GM19035 (cell line): ENCODE results near the gene RPL29.
"Not testable (repeated sequence)": the region's sequence is repeated elsewhere in the genome, so short reads cannot be mapped to it uniquely, and the experiment has no call there.

ENCODE experiments used
- ATAC-seq: cut with Tn5 transposase; IDR thresholded peaks from one replicate; pipeline ENCODE4 v1.9.1; 2021; ENCODE audit not compliant: unreplicated experiment

The RPL29 gene

DNA sequence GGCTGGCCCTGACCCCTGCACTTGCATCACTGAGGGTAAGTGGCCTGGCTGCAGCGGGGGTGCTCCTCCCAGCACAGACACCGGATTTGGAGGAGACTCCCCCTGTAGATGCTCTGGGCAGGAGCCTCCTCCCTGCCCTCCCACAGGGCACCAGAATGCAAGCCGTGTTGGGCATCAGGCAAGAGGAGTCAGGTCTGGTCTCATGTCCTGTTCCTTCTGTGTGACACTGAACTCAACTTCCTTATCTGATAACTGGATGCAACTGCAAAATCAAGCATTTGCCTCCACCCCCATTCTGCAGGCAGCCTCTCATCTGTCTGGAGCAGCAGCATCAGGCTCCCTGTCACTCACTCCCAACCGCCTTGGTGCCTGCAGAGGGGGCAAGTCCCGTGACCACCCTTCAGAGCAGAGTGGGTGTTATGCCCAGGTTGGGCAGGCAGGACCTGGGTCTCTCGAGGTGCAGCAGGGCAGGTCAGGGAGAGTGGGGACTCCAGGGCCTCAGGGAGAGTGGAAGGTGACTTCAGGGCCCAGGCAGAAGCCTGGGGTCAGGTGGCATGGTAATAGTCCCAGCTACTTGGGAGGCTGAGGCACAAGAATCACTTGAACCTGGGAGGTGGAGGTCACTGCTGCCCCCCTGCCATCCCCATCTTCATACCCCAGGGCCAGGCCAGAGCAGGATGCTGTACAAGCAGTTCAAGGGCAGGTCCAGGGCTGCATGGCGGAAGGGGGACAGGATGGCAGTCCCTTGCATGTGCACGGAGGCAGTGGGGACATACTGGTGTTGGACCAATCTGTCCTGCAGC, 10.5 kb upstream of the RPL29 start:
- ATAC-seq: no peak

DNA sequence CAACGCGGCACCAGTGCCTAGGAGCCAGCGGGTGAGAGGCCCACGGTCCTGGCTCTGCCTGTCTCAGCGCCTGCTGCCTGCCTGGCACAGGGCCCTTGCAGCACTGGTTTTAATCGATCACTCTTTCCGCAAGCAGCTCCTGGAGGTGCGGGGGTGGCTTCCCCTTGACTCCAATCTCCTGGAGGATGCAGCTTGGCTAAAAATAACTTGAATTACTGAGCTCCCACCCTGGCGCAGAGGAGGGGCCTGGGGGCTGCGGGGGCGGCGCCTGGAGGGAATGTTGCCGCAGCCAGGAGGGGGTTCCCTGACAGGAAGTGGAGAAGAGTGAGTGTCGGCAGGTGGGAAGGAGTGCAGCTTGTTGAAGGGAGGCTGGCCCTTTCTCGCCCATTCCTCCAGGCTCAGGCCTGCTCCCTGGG, 9.9 kb upstream of the RPL29 start:
- ATAC-seq: no peak

DNA sequence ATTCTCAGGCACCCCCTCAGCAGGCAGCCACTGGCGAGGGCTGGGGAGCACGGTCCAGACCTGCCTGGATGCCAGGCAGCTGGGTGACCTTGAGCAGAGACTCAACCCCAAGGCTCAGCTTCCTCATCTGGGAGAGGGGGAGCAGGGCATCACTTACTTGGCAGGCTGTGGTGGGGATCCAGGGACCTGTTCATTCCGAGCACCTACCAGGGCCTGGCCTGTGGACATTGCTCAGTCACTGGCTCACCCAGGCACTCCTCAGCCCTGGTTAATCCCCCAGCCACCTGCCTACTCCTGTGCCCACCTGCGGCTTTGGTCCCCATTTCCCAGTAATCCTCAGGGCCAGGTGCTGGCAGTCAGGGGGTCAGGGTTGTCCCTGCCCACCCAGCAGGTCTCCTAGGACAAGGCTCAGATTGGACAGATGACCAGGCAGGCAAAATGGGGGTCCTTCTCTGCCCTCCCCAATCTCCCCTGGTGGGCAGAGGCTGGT, 9.3 kb upstream of the RPL29 start:
- ATAC-seq: no peak

DNA sequence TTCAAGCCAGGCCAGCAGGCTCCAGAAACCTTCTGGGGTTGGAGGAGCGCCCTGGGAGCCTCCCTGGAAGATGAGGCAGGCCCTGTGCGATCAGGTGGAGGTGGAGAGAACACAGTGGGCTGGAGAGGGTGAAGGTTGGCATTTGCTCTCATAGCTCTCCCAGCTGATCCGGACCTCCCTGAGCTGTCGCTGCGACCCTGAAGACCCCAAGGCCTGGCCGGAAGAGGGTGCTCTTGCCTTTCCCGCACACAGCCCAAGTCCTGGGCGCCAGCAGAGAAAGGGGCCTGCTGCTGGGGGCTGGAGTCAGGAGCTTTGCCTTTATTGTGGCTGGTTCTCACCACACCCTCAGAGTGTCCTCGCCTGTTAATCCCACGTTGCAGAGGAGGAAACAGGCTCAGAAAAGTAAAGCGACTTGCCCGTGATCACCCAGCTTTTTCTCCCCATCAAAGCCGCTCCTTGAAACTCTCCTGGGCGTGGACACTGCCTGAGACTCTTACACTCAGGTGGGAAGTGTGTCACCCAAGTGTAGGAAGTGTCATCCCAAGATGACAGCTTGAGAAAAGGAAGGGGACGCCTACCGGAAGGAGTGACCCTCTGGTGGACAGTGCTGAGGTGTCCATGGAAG, 8.6 kb upstream of the RPL29 start:
- no peak for ATAC-seq

DNA sequence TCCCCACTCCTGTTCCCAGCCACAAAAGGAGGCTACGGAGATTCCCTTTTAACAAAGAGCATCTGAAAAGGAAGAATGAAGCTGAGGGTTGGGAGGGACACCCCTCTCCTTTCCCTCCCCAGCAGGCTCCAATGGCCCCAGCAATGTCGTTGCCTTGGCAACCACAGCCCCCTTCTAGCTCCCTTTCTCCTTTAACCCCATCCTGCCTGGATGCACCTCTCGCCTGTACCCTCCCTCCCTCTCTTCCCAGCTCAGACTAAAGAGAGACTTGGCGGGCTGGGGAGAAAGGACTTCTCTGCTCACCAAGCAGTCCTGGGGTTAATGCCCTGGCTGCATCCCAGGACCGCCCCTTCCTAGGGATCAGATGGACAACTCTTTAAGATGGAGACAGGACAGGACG, 7.1 kb upstream of the RPL29 start:
- ATAC-seq: no peak

DNA sequence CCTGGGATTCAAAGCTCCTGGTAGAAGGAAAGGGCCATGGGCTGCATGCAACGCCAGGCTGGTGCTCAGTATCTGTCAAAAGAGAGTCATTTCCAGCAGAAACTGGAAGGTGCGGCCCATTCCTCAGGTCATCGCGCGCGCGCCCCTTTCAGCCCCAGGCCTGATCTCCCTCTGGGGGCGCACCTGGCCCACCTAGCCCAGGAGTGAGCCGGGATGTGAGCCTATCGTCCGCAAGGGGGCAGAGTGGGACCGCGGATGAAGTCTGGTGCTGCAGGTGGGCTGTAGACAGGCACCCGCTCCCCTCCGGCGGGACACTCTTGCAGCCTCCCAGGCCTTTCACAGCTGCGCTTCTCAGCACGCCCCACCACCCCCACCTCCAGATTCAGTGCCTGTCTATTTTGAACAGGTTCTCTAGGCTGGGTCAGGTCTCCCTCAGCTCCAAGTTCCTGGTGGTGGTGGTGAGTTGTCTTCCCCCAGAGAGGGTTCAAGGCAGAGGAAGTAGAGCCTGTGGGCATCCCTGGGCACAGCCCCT, 5.8 kb upstream of the RPL29 start:
- peak; percentile 67 for ATAC-seq

DNA sequence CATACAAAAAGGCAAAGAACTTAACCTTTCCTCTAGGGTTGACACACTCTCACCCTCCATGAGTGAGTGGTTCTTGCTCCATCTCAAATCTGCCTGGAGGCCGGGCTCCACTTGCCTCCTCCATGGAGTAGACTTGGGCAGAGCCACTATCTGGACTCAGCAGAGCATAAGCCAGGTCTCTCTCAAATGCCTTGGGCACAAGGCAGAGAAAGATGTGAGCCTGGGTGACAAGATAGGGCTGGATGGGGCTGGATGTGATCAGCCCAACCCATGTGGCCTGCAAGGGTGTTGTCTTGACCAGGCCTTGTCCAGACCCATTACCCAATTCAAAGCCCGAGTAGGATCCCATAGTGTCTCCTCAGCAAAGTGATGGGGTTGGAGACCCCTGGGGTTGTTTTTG, 4.2 kb upstream of the RPL29 start:
- no peak for ATAC-seq

DNA sequence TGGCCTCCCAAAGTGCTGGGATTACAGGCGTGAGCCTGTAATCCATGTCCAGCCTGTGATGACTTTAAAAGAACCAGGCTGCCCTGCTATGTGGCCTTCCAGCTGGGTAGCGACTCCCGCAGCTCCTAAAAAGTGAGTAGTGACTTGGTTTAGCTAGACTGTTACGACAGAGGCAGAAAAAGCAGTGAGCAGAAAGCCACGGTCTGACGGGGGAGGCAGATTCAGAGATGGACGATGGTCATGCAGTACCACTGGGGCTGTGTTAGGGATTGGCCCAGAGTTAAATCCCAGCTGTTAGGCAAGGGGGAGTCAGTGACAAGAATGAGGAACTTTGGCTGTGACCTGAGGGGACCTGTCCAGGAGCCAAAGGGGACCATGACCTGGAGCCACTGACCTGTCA, 3.1 kb upstream of the RPL29 start:
- ATAC-seq: no peak

DNA sequence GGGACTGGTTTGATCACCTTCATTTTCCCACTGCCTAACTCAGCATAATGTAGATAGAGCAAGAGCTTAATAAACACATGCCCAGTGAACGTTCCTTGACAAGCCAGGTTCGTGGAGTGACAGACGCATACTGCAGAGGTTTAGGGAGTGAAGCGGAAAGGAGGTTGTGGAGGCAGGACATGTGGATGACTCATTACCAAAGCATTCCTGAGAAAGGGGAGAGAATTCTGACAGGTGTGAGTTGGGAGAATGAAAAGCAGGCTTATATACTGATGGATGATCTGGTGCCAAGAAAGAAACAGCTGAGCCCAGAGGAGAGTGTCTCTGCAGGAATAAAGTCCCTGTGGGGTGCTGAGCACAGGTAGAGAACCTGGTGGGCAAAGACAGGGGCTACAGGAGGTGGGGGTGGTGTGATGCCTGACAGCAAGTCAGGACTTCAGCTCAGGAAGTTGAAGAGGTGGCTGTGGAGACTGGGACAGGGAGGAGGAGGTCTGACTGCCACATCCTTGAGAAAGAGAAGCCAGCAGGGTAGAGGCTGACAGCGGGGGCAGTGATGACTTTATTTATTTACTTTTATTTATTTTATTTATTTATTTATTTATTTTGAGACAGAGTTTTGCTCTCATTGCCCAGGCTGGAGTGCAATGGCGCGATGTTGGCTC, 2.4 kb upstream of the RPL29 start:
- ATAC-seq: no peak

DNA sequence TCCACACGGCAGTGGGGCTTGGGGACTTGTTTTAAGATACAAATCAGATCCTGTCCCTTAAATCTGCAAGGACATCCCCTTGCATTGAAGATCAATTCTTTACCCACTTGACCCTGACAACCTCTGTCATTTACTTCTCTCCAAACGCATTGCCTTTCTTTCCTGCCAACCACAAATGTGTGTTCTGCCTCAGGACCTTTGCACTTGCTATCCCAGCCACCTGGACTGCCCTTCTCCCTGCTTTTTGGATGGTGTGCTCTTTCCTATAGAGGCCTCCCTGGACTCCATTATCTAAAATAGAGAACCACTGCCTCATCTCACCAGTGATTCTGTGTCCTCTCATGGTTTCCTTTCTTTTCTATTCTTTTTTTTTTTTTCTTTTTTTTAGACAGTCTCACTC, 1.5 kb upstream of the RPL29 start:
- no peak for ATAC-seq

DNA sequence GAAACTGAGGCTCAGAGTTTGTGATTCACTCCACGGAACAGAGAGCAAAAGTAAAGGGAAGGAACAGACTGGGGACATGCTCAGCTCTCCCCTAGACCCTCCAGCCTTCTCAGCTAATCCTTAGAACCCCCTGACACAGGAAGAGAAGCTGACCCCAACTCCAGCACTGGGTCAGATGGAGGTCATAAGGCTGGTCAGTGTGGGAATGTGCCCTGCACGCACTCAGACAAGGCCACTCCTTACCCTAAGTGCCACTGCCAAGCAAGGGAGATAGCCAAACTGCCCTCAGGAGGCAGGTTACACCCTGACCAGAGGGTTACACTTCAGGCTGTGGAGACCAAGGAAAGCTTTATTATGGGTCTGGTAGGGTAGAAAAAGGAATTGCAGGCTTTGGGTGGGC, 1.2 kb downstream of the RPL29 start:
- ATAC-seq: no peak

DNA sequence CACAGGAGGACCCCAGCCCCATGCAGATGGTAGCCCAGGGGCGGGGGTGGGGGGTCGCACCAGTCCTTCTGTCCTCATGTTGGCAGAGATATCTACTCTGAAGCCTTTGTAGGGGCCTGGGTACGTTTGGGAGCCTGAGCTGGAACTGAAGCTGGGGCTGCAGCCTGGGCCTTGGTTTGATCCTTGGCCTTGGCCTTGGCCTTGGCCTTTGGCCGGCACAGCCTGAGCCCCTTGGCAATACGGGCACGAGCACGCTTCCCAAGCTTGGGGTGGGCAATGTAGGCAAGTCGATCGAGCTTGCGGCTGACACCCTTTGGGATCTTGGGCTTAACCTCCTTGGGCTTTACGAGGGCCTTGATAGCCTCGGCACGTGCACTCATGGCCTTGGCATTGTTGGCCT, 2.0 kb downstream of the RPL29 start:
- not testable (repeated sequence) for ATAC-seq

DNA sequence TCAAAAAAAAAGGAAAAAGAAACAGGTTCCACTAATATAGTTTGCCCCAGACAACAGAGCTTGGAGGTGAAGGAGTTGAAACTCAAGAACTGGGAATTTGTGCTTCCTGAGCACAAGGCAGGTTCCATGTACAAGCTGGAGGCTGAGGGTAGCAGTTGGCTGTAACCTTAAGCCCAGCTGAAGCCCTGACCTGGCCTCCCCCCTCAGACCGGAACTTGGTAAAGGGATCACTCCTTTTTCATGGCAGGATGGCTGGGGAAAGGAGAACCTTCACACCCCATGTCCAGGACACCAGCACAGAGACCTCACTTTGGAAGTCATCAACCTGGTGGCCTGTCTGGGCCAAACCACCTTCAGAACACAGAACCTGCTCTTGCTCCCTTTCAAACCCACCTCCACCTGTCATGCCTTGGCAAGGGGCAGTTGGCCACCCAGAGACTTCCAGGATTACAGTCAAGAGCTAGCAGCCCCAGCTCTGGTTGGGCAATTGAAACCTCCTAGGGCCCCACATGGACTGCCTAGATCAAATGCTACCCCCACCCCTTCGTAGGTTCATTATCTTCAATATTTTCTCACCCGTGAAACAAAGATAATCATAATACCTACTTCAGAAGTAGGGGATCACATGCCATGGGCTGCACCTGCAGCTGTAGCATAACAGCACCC, 3.5 kb downstream of the RPL29 start:
- ATAC-seq: no peak

DNA sequence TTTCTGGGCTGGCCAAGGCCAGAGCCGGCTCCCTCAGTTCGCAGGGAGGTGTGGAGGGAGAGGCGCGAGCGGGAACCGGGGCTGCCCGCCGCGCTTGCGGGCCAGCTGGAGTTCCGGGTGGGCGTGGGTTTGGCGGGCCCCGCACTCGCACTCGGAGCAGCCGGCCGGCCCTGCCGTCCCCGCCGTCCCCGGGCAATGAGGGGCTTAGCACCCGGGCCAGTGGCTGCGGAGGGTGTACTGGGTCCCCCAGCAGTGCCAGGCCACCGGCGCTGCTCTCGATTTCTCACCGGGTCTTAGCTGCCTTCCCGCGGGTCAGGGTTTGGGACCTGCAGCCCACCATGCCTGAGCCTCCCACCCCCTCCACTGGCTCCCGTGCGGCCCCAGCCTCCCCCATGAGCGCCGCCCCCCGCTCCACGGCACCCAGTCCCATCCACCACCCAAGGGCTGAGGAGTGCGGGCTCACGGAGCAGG, 5.2 kb downstream of the RPL29 start:
- not testable (repeated sequence) for ATAC-seq

DNA sequence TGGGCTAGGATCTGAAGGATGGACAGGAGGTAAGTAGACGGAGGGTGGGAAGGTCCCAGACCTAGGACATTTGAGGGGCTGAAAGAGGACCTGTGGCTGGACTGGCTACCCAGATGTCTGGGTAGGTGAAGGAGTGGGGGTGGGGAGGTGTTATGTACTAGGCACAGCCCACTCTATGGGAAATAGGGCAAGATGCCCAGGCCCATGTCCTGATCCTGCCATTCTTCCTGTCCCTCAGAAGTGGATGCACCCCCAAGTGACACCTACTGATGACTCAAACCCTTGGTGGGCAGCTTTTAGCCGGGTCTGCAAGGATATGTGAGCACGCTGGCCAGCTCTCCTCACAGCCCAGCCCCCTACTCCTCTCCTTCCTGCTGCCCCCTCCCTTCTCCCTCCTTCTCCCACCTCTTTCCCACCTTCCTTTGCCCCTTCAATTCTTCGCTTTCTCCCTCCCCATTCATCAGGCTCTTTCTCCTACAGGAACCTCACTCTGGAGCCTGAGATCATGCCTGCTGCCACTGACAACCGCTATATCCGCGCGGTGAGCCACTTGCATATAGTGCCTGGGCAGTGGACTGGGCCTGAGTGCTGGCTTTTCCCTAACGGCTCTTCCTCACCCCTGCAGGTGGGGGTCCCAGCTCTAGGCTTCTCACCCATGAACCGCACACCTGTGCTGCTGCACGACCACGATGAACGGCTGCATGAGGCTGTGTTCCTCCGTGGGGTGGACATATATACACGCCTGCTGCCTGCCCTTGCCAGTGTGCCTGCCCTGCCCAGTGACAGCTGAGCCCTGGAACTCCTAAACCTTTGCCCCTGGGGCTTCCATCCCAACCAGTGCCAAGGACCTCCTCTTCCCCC, 7.2 kb downstream of the RPL29 start:
- ATAC-seq: no peak

DNA sequence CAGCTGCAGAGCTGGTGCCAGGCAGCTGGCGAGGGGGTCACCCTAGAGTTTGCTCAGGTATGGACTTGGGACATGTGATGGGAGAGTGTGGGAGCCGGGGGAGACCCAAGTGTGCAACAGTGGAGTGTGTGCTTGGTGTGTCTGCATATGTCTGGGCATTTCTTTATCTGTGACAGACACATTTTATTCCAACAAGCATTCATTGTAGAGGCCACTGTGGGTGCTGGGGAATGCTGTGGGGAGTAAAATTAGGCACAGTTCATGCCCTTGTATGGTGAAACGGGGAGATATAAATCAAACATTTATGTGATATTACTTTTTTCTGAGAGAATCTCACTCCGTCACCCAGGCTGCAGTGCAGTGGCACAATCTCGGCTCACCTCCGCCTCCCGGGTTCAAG, 8.1 kb downstream of the RPL29 start:
- no peak for ATAC-seq

DNA sequence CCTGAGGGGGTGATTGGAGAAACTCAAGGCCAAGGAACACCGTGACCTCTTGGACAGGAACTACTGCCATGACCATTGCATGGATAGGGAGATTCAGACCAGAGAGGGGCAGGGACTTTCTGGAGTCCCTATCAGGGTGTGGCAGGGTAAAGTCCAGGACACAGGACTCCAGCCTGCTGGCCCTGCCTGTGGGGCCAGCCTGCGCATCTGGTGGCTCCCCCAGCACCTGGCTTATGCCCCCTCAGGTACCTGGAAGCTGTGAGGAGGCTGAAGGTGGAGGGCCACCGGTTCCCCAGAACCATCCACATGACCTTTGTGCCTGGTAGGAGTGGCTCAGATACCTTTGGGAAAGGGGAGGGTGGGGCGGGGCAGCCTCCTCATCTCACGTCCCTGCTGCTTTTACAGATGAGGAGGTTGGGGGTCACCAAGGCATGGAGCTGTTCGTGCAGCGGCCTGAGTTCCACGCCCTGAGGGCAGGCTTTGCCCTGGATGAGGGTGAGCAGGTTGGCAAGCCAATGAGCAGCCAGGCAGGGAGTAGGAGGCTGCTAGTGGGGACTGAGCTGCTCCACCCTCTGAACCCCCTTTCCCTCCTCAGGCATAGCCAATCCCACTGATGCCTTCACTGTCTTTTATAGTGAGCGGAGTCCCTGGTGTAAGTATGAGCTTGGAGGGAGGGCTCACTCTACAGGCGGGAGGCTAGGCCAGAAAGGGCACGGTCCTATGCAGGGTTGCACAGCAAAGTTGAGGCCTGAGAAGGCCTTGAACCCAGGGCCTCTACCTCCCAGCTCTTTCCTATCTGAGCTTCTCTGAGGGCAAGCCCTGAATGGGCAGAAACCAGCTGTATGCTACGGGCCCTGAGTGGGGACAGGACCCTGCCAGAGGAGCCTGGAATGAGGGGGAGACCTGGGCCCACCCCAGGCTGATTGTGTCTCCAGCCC, 9.4 kb downstream of the RPL29 start:
- no peak for ATAC-seq

DNA sequence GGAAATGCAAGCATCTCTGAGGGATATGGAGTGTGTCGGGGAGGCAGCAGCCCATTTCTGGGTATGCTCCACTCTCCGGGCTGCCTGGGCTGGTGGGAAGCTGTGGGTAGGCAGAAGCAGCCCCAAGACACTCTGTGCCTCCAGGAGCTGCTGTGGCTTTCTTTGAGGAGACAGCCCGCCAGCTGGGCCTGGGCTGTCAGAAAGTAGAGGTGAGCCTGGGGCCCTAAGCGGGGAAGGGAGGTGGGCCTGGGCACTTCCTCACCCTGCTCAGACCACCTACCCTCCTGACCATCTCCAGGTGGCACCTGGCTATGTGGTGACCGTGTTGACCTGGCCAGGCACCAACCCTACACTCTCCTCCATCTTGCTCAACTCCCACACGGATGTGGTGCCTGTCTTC, 10.6 kb downstream of the RPL29 start:
- ATAC-seq: no peak

DNA sequence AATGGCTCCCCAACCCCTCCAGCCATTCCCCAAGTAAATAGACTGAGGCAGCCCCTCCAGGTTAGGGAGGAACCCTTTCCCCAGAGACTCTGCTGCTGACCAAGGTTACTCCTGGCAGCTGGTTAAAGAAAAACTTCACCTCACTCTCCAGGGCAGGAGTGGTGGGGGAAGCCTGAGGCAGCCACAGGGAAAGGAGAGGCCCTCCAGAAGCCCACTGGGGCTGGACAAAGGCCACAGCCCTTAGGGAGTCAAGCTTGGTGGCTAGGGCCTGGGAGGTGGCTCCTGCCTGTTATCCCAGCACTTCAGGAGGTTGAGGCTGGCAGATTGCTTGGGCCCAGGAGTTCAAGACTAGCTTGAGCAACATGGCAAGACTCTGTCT, 11.4 kb downstream of the RPL29 start:
- ATAC-seq: no peak
